ENCODE data around the gene HHLA2.

GRCh38 chr3:108403686-108404345, 107.5 kb downstream of the HHLA2 start:
- no peak for TF ChIP-seq PATZ1 (CRISPR knock-in tag; IDR thresholded peaks at IDR 0.05; ENCODE audit: borderline replicate concordance)
- no peak for TF ChIP-seq ZFP30 (CRISPR knock-in tag; IDR thresholded peaks at IDR 0.05)
- no peak for TF ChIP-seq ZNF70 (CRISPR knock-in tag; IDR thresholded peaks at IDR 0.05)
- TF ChIP-seq BACH2 (CRISPR knock-in tag; IDR thresholded peaks at IDR 0.05; ENCODE audit: borderline replicate concordance): no peak
- no peak for TF ChIP-seq SNAI2 (CRISPR knock-in tag; IDR thresholded peaks at IDR 0.05)
- TF ChIP-seq ARNTL (CRISPR knock-in tag; IDR thresholded peaks at IDR 0.05; ENCODE audit: borderline replicate concordance, low read depth): no peak
- TF ChIP-seq CREB5 (CRISPR knock-in tag; IDR thresholded peaks at IDR 0.05; ENCODE audit: low read depth): no peak
- TF ChIP-seq OSR1 (CRISPR knock-in tag; IDR thresholded peaks at IDR 0.05): no peak
- TF ChIP-seq TOX (CRISPR knock-in tag; IDR thresholded peaks at IDR 0.05; ENCODE audit: borderline replicate concordance): no peak
- TF ChIP-seq POU6F1 (CRISPR knock-in tag; IDR thresholded peaks at IDR 0.05; ENCODE audit: borderline replicate concordance, low read depth): no peak

All from SK-N-SH treated with all-trans-retinoic acid at 6 μM for 48 hours (cell line).